Hepatic stellate cell (primary cell): ENCODE data around the gene OSR1.
"Not testable (repeated sequence)": the region's sequence is repeated elsewhere in the genome, so short reads cannot be mapped to it uniquely, and the experiment has no call there.

Source experiments
- DNase-seq: peaks from one replicate; pipeline ENCODE4 v3.0.0; 2011; ENCODE audit warnings: low spot score

OSR1 gene

GRCh38 chr2:19358242-19359020 lies at the start of gene OSR1:
OSR1 (minus strand) TSS chr2:19358623; CDS start chr2:19353805, 4,818 bp downstream.
- DNase-seq = peak; percentile 95

GRCh38 chr2:19403785-19404184 lies 45.4 kb upstream of the OSR1 start:
- no peak for DNase-seq

GRCh38 chr2:19392191-19392590 lies 33.8 kb upstream of the OSR1 start:
- DNase-seq = no peak

- DNase-seq = not testable (repeated sequence)
Observed at GRCh38 chr2:19389469-19389868, 31.0 kb upstream of the OSR1 start.

GRCh38 chr2:19380532-19380931 lies 22.1 kb upstream of the OSR1 start:
- no peak for DNase-seq

- DNase-seq = no peak
Observed at GRCh38 chr2:19378939-19379338, 20.5 kb upstream of the OSR1 start.

GRCh38 chr2:19377717-19378116 lies 19.3 kb upstream of the OSR1 start:
- no peak for DNase-seq

GRCh38 chr2:19373352-19373751 lies 14.9 kb upstream of the OSR1 start:
- no peak for DNase-seq

- DNase-seq = no peak
Observed at GRCh38 chr2:19371996-19372582, 13.7 kb upstream of the OSR1 start.

- DNase-seq = no peak
Observed at GRCh38 chr2:19369341-19369955, 11.0 kb upstream of the OSR1 start.

GRCh38 chr2:19368760-19369159 lies 10.3 kb upstream of the OSR1 start:
- no peak for DNase-seq

GRCh38 chr2:19367326-19367725 lies 8.9 kb upstream of the OSR1 start:
- no peak for DNase-seq

- DNase-seq = no peak
Observed at GRCh38 chr2:19365126-19365525, 6.7 kb upstream of the OSR1 start.

GRCh38 chr2:19364014-19364413 lies 5.6 kb upstream of the OSR1 start:
- no peak for DNase-seq

GRCh38 chr2:19363474-19363778 lies 5.0 kb upstream of the OSR1 start:
- DNase-seq = no peak

GRCh38 chr2:19362755-19363473 lies 4.5 kb upstream of the OSR1 start:
- peak; percentile 90 for DNase-seq

GRCh38 chr2:19362094-19362754 lies 3.8 kb upstream of the OSR1 start:
- DNase-seq = no peak

- DNase-seq = no peak
Observed at GRCh38 chr2:19361325-19361990, 3.0 kb upstream of the OSR1 start.

- DNase-seq = no peak
Observed at GRCh38 chr2:19360966-19361321, 2.5 kb upstream of the OSR1 start.

- no peak for DNase-seq
Observed at GRCh38 chr2:19360266-19360965, 2.0 kb upstream of the OSR1 start.

GRCh38 chr2:19359456-19359855 lies 1.0 kb upstream of the OSR1 start:
- DNase-seq = no peak
